Fibroblast of skin of scalp (primary cell): ENCODE data around the gene LRRTM1. TPM values are rescaled to one million over a fixed set of nuclear protein-coding genes. Genes with fewer than 3 reads are reported as not detected.
A peak's percentile ranks its signal among the peaks of the same experiment; 100 is the strongest.

Source experiments
- DNase-seq: peaks from one replicate; pipeline ENCODE4 v3.0.0-alpha.2; 2013
- polyA plus RNA-seq, 2 experiments: library from polyadenylated mRNA; unstranded; fragments of 120-200 nt; gene quantifications; one replicate each; pipeline ENCODE4 v1.2.1, GENCODE V29; 2013; ENCODE audit not compliant: insufficient read length in 2 of 2

The LRRTM1 gene, protein sequence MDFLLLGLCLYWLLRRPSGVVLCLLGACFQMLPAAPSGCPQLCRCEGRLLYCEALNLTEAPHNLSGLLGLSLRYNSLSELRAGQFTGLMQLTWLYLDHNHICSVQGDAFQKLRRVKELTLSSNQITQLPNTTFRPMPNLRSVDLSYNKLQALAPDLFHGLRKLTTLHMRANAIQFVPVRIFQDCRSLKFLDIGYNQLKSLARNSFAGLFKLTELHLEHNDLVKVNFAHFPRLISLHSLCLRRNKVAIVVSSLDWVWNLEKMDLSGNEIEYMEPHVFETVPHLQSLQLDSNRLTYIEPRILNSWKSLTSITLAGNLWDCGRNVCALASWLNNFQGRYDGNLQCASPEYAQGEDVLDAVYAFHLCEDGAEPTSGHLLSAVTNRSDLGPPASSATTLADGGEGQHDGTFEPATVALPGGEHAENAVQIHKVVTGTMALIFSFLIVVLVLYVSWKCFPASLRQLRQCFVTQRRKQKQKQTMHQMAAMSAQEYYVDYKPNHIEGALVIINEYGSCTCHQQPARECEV
- not detected for polyA plus RNA-seq (2013, experiment 1 of 2; ENCODE audit: insufficient read length)
- 0.43 TPM for polyA plus RNA-seq (2013, experiment 2 of 2; ENCODE audit: insufficient read length)

DNA sequence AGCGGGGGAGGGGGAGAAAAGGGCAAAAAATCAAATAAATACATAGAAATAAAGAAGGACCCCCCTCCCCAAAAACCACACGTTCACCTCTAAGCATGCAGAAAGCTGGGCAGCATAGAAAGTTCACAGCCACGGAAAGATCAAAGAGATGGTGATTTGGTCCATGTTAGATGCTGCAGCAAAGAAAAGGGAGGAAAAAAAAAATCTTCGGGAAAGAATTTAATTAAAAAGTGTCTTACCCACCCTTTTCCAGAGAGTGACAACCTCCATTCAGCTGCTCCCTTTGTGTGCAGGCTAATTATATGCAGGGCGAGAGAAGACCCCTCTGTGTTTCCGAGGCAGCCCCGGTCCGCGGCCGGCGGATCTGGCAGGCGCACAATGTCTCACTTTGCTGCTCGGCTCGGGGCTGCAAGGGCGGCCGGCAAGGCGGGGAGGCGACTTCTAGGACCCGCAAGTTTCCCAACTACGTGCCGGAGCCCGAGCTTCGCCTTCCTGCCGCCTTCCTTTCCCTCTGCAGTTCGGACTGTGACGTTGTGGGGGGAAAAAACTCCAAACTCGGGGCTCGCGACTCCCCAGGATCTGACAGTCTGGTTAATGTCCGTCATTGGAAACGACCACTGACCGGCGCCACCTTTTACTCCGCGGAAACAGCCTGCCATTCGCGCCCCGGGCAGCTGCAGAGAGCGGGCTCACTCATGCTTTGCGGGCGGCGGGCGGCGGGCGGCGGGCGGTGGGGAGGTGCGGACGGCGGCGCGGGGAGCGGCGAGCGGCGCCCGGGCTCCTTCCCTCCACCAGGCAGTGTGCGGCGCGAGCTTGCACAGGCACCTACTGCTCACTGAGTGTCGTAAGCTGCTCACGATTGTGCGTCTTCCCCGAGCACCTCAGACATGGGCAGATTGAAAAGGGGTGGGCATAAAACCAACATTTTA lies at the start of gene LRRTM1:
Gene LRRTM1 (minus strand): TSS at position 844 of the 929 bp plus-strand sequence. CDS start 933 bp downstream, outside the sequence.
- no peak for DNase-seq

DNA sequence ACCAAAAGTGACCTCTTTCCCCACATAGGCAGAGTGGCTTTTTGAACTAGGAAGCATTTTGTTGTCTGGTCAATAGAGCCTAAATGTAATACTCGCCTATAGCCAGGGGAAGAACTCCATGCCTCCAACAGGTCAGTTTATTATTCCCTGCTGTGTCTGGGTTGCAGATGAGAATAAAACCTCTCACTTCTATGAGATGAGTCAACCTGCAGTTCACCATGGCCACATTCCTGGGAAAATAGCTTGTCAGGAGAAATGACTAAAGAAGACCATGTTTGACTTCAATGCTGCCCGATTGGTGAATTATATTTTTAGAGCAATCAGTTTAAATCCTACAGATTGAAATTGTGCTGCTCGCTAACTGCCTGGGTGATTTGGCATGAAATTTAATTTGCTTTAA lies 46.7 kb upstream of the LRRTM1 start:
- DNase-seq = peak; percentile 32

DNA sequence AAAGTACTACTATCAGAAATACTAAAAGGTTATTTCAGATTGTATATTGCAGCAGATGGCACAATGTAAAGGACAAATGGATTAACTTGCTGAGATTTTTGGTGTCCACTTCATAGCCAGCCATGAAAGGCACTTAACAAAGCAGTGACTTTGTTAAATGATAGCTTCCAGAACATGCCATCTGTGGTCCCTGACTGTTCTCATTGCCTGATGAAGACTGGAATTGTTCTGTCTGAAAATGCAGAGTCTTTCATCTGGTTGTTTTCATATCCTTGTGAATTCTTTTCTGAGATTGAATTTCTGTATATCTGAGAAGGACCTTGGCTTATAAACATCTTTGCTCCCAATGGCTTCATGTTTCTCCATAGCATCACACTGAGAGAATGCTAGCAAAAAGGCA lies 44.4 kb upstream of the LRRTM1 start:
- no peak for DNase-seq

DNA sequence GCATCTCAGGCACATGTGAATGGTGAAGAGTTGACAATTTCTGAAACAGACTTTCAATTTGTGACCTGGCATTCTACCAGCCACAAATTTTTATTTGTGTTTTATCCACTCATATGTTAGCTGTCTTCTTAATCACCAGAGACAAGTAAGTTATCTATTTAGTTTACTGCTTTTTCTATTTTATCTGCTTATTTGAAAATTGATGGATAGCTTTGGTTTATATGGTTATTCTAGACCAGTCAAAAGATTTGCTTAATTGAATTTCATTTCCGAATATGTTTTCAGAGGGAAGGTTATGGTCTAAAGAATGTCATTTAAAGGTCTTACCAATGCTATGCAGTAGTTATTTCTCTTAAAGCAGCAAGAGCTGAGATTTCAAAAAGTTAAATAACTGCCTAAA lies 43.5 kb upstream of the LRRTM1 start:
- DNase-seq = no peak

DNA sequence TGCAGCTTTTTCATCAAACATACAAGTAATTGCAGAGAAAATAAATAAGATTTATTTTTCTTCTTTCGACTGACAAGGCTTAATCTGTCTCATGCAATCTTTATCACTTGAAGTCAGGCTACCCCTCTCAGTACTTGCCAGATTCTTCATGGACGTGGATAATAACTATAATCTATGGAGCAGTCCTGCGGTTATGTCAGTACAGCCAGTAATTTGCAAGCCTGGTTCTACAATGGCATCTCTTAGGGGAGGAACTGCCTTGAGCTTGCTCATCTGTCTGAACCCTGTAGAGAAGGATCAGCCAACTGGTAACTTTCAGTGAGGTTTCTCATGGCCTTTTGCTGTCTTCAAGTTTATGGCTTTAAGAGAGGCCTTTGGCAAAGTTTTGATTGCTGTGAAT lies 35.5 kb upstream of the LRRTM1 start:
- DNase-seq = no peak

DNA sequence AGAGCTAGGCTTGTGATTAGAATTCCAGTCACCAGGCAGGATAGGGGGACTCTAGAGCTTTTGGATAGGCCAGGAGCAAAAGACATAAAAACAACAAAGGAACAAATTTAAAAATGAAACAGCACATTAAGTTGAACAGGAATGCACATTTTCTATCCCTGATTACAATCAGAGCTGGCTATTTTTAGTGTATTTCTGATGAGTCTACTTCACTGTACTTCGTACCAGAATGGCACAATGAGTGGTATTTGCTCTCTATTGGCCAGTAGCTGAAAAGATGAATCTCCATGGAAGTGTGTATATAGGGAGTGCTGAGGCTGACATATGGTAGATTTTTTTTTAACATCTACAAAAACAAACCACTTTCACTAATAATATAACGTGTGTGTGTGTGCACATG lies 34.2 kb upstream of the LRRTM1 start:
- no peak for DNase-seq

DNA sequence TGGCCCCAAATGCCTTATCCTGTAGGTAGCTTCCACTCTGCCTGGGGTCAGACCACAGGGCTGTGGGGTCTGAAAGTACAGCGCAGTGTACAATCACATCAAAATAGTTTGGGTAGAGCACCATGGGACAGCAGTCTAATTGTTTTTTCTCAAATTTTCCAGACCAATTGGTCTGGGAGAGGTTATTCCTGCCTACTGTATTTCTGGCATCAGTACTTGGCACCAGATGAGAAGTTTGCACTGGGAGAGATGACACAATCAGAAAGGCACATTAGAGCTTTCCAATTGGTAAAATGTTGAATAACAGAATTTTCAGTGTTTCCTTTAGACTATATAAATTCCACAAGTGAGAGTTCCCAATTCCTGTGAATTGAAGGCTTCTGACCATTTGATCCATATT lies 30.9 kb upstream of the LRRTM1 start:
- no peak for DNase-seq

DNA sequence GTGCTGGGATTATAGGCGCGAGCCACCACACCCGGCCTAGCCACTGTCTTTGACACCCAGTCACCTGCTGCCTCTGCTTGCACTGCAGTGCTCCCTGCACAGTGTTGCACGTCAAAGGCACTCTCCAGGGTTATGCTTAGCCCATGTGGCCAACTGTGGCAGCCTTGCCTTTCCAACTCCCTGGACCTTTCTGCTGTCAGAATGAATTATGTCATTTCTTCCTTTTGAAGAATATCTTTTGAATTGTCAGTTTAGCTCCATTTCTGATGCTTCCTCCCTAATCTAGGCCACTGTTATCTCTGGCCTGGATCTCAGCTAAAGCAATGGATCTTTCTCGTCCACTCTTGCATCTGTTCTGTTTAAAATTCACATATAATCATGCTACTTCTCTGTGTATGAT lies 29.3 kb upstream of the LRRTM1 start:
- DNase-seq = no peak

DNA sequence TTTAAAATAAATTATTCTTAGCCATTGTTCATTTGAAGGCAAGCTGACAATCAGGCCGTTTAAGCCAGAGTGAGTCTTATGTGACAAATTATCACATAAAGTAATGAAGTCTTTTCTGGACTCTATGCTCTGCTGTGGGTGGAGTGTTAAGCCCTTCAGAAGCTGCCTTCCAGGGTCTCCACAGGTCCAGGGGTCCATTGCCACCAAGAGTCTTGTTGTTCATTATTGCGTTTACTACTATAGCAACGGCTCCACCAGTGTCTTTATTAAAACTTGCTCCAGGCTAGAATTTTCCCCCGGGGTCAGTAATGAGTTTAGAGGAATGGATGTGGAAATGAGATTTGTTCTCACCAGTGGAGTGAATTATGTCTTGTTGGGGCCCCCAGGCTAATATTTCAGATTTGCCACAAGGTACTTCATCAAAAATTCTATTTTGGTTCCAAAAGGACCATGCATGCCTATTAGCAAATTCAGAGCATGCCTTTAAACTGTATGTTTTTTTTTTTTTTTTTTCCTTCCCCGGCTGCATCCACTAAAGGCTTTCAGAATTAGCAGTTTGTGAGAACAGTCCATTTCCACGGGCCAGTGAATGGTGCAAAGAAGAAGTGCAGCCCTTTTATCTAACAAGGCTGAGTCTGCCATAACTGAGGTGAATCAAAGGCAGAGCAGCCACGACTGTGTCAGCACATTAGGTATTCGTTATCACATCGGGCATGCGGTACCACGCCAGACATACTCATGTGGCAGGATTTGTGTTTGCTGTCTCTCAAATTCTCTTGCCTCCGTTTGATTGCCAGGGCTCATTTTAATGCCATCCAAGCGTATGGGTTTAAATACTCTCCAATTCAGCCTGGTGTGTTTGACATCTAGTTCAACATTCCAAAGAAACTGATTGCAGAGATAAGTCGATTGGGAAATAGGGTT lies 26.2 kb upstream of the LRRTM1 start:
- DNase-seq = no peak

DNA sequence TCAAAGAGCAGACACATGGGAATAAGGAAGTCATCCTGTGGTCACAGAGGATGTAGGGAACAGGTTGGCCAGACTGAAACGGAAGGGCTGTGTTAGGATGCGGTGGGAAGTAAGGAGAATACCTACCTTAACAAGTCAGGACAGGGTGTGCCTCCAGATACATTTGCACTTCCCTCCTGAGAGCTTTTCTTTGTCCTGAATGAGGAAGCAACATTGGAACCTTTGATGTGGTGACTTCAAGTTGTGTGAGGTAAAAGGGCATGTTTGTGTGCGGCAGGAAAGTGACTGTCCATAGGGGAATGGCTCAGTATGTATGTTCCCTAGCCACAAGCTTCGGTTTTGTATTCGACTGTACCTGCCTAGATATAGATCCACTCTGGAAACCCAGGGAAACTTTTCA lies 24.9 kb upstream of the LRRTM1 start:
- no peak for DNase-seq

DNA sequence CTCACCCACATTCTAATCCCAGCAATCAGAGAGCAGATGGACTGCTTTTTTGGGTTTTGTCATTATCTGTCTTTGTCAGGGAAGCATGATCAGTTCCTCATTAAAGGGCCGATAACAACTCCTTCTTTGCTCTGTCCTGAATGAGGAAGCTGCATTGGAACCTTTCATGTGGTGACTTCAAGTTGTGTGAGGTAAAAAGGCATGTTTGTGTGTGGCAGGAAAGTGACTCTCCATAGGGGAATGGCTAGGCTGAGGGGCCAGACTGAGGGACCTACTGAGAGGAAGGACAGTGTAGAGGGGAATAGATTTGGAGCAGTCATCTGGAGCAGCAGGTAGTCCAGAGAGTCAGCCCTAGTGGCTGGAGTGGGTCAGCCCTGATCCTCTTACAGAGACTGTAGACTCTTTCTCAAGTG lies 23.6 kb upstream of the LRRTM1 start:
- no peak for DNase-seq

DNA sequence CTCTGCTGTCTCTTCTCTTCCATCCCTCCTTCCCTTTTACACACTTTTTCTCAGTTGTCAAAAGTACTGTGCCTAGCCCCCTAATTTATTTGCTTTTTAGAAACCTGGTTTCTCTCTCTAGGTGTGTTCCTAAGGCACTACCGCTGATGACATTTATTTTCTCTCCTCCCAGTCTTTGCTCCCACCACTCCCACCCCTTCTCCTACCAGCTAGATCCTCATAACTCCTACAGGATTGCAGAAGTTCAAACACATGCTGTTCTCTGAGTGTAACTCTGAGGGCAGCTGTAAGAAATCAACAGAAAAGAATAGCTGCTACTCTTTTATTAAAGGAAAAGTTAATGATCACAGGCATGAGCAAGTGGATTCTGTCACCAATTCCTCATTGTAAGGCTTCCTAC lies 22.3 kb upstream of the LRRTM1 start:
- no peak for DNase-seq

DNA sequence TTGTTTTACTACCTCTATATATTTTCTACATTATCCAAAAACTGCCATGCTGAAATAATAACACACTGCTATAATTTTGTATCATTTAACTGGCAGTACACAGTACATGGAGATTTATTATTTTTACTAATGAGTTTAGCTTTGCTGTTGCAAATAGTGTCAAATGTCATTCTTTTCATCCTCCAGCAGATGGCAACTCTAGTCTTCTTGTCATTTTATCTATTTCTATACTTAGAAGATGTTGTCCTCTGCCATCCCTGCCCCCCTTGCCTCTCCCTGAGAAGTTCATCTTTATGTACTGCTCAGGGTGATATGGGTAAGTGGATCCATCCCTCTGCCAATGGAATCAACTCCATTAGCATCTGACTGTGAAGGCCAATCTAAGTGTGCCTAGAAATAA lies 21.7 kb upstream of the LRRTM1 start:
- peak; percentile 70 for DNase-seq

DNA sequence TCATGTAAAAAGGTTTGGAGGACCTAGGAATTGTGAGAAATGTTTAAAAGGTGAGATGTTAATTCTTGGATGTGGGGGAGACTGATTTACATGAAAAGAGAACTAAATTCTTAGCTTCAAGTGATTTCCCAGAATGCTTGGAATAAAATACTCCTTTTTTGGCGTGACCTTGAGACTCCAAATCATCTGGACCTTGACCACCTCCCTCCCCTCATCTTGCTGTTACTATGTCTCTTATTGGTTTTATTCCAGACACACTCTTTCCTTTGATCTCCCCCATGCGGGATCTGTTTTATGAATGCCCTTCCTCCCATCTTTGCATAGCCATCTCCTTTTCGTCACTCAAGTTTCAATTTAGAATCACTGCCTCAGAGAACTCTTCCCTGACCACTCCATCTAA lies 20.0 kb upstream of the LRRTM1 start:
- DNase-seq = no peak

DNA sequence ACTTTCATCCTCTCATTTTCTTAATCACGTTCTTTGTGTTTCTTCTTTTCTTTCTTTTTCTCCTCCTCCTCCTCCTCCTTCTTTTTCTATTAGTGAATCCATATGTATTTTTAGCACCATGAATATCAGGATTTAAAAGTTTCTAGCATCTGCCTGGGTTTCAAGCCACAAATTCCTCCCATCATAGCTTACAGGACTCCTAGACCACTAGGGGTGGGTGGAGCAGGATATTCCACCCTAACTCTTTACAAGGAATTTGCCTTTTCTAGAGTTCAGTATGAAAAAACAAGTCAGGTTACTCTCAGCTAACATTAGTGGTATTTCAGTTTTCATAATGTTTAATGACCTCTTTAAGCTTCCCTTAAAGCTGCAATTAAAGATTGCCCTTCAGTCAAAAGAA lies 19.1 kb upstream of the LRRTM1 start:
- DNase-seq = peak; percentile 32

DNA sequence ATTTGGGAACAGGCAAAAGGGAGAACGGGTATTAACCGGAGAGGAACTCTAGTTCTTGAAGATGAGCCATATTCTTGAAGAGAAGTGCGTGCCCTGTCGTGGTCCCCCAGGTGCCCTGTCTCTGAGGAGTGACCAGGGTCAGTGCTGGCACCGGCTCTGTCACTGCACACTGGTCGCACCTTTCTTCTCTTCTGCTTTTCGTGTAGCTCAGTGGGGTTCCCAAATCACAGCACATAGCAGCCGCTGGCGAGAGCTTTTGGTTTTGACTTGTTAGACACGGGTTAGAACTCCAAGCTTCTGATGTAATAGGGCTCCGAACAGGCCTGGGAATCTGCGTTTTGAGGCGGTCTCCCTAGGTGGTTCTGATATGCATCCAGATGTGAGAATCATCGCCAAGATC lies 18.4 kb upstream of the LRRTM1 start:
- no peak for DNase-seq

DNA sequence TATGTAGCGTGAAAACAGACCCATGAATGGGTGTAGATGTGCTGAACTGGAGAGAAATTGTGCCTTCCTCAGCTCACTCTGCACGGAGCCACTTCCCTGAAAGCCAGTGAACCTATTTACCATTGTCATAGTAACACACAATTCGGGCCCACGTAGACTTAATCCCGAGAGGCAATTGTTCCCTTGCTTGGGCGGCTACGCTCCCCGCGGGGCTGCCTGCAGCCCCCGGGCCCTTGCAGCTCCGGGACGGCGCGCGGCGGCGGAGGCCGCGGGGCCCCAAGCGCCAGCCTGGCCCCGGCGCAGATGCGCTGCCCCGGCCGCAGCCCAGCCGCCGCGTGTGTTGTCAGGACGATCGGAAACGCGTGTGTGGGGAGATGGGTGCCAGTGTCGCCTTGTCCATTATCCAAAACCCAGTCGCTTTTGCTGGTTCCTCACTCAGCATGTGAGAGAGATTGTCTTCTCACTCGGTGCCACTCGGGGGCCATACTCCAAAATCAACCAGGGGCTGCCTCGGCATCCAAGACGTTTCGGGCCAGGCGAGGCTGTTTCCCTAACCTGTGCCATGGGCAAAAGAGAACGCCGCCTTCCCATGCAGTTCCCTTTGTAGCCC lies 17.9 kb upstream of the LRRTM1 start:
- DNase-seq = no peak

DNA sequence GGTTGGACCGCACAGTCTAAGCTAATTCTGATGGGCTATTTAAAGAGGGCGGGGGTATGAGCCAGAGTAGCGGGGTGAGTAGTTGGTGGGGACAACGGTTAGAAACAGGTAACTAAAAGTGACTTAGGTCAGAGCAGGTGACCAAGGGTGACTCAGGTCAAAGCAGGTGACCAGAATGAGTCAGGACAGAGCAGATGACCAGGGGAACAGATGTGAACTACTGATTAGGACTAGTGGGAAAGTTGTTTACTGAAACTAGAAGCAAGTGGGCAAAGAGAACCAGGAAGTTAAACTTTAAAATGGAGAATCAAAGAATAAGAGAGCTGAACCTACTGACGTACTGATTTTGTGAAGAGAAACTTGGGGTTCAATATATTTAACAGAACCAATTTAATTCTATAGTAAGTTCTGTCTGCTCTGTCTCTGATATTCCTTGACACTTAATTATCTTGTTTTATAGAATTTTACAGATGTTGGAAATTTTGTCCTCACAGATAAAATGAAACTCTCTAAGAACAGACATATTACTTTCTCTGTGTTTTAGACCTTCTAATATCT lies 7.8 kb upstream of the LRRTM1 start:
- DNase-seq = no peak

DNA sequence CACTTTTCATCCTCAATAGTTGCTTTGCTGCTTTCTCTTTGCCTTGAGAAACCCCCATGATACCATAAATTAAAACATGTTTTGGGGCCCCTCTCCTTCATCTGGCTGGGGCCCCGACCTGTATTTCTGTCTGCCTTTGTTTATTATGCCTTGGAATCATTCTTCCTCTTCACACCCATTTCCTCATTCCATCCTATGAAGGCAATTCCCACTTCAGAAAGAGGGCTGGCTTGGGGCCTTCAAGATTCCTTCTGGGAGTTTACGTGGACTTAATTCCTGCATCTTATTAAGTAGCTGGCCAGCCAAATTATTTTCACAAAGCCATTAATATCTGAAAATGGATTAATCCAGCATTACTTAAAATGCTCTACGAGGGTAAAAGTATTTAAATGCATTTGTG lies 6.8 kb upstream of the LRRTM1 start:
- DNase-seq = no peak

DNA sequence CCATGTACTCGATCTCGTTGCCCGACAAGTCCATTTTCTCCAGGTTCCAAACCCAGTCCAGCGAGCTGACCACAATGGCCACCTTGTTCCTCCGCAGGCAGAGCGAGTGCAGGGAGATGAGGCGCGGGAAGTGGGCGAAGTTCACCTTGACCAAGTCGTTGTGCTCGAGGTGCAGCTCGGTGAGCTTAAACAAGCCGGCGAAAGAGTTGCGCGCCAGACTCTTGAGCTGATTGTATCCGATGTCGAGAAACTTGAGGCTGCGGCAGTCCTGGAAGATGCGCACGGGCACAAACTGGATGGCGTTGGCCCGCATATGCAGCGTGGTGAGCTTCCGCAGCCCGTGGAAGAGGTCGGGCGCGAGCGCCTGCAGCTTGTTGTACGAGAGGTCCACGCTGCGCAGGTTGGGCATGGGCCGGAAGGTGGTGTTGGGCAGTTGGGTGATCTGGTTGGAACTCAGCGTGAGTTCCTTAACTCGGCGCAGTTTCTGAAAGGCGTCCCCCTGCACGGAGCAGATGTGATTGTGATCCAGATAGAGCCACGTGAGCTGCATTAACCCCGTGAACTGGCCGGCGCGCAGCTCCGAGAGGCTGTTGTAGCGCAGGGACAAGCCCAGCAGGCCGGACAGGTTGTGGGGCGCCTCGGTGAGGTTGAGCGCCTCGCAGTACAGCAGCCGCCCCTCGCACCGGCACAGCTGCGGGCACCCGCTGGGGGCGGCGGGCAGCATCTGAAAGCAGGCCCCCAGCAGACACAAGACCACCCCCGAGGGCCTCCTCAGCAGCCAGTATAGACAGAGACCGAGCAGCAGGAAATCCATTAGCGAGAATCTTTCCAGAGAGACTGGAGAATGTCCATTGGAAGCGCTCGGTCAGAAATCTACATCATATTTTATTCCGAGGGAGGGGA lies 1.3 kb downstream of the LRRTM1 start:
- DNase-seq = no peak
